ENCODE results near the gene TRAPPC3L. TPM values are rescaled to one million over a fixed set of nuclear protein-coding genes. Genes with fewer than 3 reads are reported as not detected.

TRAPPC3L gene
- total RNA-seq, 1 experiment from 2014 or later, result not detected

- Histone ChIP-seq H3K27ac (ENCODE audit: low read depth, low read length, poor library complexity, severe bottlenecking) (no peak overlapping the region), H3K36me3 (ENCODE audit: insufficient read depth, low read length, poor library complexity, severe bottlenecking) (no peaks in the 10 kb centered on the region), H3K4me1 (ENCODE audit: insufficient read depth, low read length, poor library complexity, severe bottlenecking) (peaks cover 26% of the 10 kb centered on the region), H3K27me3 (replicated peaks; ENCODE audit: insufficient read depth, low read depth, low read length, poor library complexity) (no peaks in the 10 kb centered on the region), H3K4me3 (ENCODE audit: low read depth, low read length, poor library complexity, severe bottlenecking) (no peak overlapping the region), H3K9me3 (ENCODE audit: low read depth, low read length, poor library complexity, severe bottlenecking) (no peaks in the 10 kb centered on the region)
- BruUV-seq (replicated peaks), result no TSS peak
- no peak for DNase-seq (ENCODE audit: low spot score)
- no peak for TF ChIP-seq EZH2 (IDR thresholded peaks at IDR 0.05; ENCODE audit: borderline replicate concordance, low read depth, low read length, poor library complexity, severe bottlenecking)
- no peak for TF ChIP-seq CTCF (conservative IDR thresholded peaks at IDR 0.05; ENCODE audit: low read depth, low read length)
- ChIA-PET POLR2A (ENCODE audit: low non-redundant PET) (no interaction called here), CTCF (no interaction called here)
- intact Hi-C loops (cut with micrococcal nuclease; ENCODE audit: unreplicated experiment), result no loop called here
Observed at GRCh38 chr6:116472706-116473105, 72.8 kb downstream of the TRAPPC3L start.

DNA sequence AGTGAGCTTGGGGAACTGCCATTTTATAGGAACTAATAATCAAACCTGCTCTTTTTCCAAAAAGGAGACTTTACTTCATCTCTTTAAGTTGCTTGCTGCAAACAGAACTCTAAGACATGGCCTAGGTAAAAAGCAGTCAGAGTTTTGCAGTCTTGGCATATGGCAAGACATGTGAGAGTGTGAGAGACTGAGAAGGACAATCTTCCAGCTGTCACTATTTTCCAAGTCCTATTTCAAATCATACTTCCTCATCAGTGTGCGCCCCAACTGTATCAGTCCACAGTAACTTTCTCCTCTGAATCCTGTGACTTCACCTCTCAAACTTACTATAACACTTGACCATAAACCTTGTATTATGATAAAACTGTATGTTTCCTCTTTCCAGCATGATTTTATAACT, 74.0 kb downstream of the TRAPPC3L start:
- intact Hi-C loops (cut with micrococcal nuclease; ENCODE audit: unreplicated experiment), result no loop called here
- ChIA-PET CTCF (no interaction called here), POLR2A (ENCODE audit: low non-redundant PET) (no interaction called here)

GRCh38 chr6:116468293-116468692, 77.2 kb downstream of the TRAPPC3L start:
- H3K9me3 ChIP-seq (ENCODE audit: low read depth, low read length, poor library complexity, severe bottlenecking), result no peaks in the 10 kb centered on the region
- H3K27me3 ChIP-seq (replicated peaks; ENCODE audit: insufficient read depth, low read depth, low read length, poor library complexity), result peaks cover 2% of the 10 kb centered on the region
- ChIA-PET CTCF (no interaction called here), POLR2A (ENCODE audit: low non-redundant PET) (no interaction called here)
- no TSS peak for BruUV-seq (replicated peaks)
- no peak overlapping the region for H3K27ac ChIP-seq (ENCODE audit: low read depth, low read length, poor library complexity, severe bottlenecking)
- H3K4me3 ChIP-seq (ENCODE audit: low read depth, low read length, poor library complexity, severe bottlenecking), result no peak overlapping the region
- H3K36me3 ChIP-seq (ENCODE audit: insufficient read depth, low read length, poor library complexity, severe bottlenecking), result no peaks in the 10 kb centered on the region
- TF ChIP-seq CTCF (conservative IDR thresholded peaks at IDR 0.05; ENCODE audit: low read depth, low read length), result no peak
- TF ChIP-seq EZH2 (IDR thresholded peaks at IDR 0.05; ENCODE audit: borderline replicate concordance, low read depth, low read length, poor library complexity, severe bottlenecking), result no peak
- H3K4me1 ChIP-seq (ENCODE audit: insufficient read depth, low read length, poor library complexity, severe bottlenecking), result no peaks in the 10 kb centered on the region
- intact Hi-C loops (cut with micrococcal nuclease; ENCODE audit: unreplicated experiment), result no loop called here
- no peak for DNase-seq (ENCODE audit: low spot score)

More for the DNA sequence above, 74.0 kb downstream of the TRAPPC3L start:
- no peaks in the 10 kb centered on the region for H3K27me3 ChIP-seq (replicated peaks; ENCODE audit: insufficient read depth, low read depth, low read length, poor library complexity)
- DNase-seq (ENCODE audit: low spot score), result no peak
- H3K27ac ChIP-seq (ENCODE audit: low read depth, low read length, poor library complexity, severe bottlenecking), result no peak overlapping the region
- H3K4me3 ChIP-seq (ENCODE audit: low read depth, low read length, poor library complexity, severe bottlenecking), result no peak overlapping the region
- no peaks in the 10 kb centered on the region for H3K9me3 ChIP-seq (ENCODE audit: low read depth, low read length, poor library complexity, severe bottlenecking)
- H3K36me3 ChIP-seq (ENCODE audit: insufficient read depth, low read length, poor library complexity, severe bottlenecking), result no peaks in the 10 kb centered on the region
- TF ChIP-seq EZH2 (IDR thresholded peaks at IDR 0.05; ENCODE audit: borderline replicate concordance, low read depth, low read length, poor library complexity, severe bottlenecking) (no peak), CTCF (conservative IDR thresholded peaks at IDR 0.05; ENCODE audit: low read depth, low read length) (no peak)
- BruUV-seq (replicated peaks), result no TSS peak
- peaks cover 22% of the 10 kb centered on the region for H3K4me1 ChIP-seq (ENCODE audit: insufficient read depth, low read length, poor library complexity, severe bottlenecking)

All from A673 (cell line).